IMR-90 (cell line): Measurements from ENCODE around the gene MEGF11.

Source experiments
- CHD1 ChIP-seq: IDR thresholded peaks from 2 replicates; pipeline ENCODE4 v1.6.1; 2012; ENCODE audit warnings: low read depth, low read length, improper control_type of control experiment
- CTCF ChIP-seq: conservative IDR thresholded peaks from 2 replicates; pipeline ENCODE4 v1.5.1; 2012; ENCODE audit warnings: mild to moderate bottlenecking, low read depth, low read length, improper control_type of control experiment
- FOS ChIP-seq: fragments of 150-350 bp; IDR thresholded peaks from 2 replicates; pipeline ENCODE4 v1.6.1; 2016; ENCODE audit warnings: low read depth, low read length
- RAD21 ChIP-seq: IDR thresholded peaks from 2 replicates; pipeline ENCODE4 v1.6.1; 2012; ENCODE audit warnings: low read length, improper control_type of control experiment
- USF2 ChIP-seq: fragments of 150-350 bp; IDR thresholded peaks from 2 replicates; pipeline ENCODE4 v1.6.1; 2017; ENCODE audit warnings: mild to moderate bottlenecking, antibody characterized with exemption, low read length, low read depth

GRCh38 chr15:66142285-66142684 is 111.3 kb downstream of the MEGF11 start:
- no peak for TF ChIP-seq RAD21
- TF ChIP-seq USF2 = no peak
- TF ChIP-seq CTCF = no peak
- TF ChIP-seq FOS = no peak
- no peak for TF ChIP-seq CHD1
